ENCODE data around the gene LRRC47. TPM values are rescaled to one million over a fixed set of nuclear protein-coding genes. Genes with fewer than 3 reads are reported as not detected.

Gene LRRC47
- polyA plus RNA-seq, 1 donor from 2014 or later, result 59.2 TPM

DNA sequence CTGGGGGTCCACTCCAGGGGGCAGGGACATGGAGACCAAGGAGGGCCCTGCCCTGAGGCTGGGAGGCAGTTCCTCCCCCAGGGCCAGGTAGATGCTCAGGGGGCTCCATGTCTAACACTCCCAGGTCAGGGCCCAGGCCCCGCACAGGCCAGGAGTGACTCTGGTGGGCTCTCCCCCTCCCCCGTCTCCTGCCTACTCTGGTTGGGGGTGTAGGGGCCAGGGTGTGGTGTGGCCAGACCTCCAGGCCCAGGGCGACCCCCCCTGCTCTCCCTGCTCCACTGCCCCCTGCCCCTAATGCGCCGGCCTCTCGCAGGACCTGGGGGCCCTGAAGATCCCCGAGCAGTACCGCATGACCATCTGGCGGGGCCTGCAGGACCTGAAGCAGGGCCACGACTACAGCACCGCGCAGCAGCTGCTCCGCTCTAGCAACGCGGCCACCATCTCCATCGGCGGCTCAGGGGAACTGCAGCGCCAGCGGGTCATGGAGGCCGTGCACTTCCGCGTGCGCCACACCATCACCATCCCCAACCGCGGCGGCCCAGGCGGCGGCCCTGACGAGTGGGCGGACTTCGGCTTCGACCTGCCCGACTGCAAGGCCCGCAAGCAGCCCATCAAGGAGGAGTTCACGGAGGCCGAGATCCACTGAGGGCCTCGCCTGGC, 63.7 kb downstream of the LRRC47 start:
- H4K20me1 ChIP-seq (ENCODE audit: insufficient read depth), result no peaks in the 10 kb centered on the region
- no peak overlapping the region for H3K27ac ChIP-seq (ENCODE audit: low read length)

GRCh38 chr1:3731583-3732433, 64.5 kb downstream of the LRRC47 start:
- Histone ChIP-seq H3F3A (ENCODE audit: insufficient read depth, low read length, poor library complexity, severe bottlenecking) (no peaks in the 10 kb centered on the region), H3K36me3 (ENCODE audit: insufficient read depth, low read length) (no peaks in the 10 kb centered on the region), H3K4me3 (ENCODE audit: low read length) (no peak overlapping the region), H3K9me3 (ENCODE audit: low read length) (no peaks in the 10 kb centered on the region), H4K20me1 (ENCODE audit: insufficient read depth) (no peaks in the 10 kb centered on the region), H3K79me2 (replicated peaks; ENCODE audit: insufficient read depth, low read length) (no peaks in the 10 kb centered on the region), H2AFZ (ENCODE audit: low read depth, low read length) (no peak overlapping the region), H3K27me3 (ENCODE audit: insufficient read depth, low read depth, low read length) (no peaks in the 10 kb centered on the region), H3K9me2 (ENCODE audit: insufficient read depth, low read length) (no peaks in the 10 kb centered on the region), H3K9ac (ENCODE audit: low read length) (no peak overlapping the region), H3K4me2 (ENCODE audit: low read length) (no peak overlapping the region), H3K27ac (ENCODE audit: low read length) (no peak overlapping the region)
- TF ChIP-seq MXI1 (conservative IDR thresholded peaks at IDR 0.05; ENCODE audit: poor library complexity, severe bottlenecking) (no peak), EZH2 (IDR thresholded peaks at IDR 0.05; ENCODE audit: borderline replicate concordance, insufficient read depth, low read length, poor library complexity, severe bottlenecking) (no peak), SMC3 (conservative IDR thresholded peaks at IDR 0.05; ENCODE audit: poor library complexity) (no peak)

More for the DNA sequence above, 63.7 kb downstream of the LRRC47 start:
- Histone ChIP-seq H3K27me3 (ENCODE audit: insufficient read depth, low read depth, low read length) (no peaks in the 10 kb centered on the region), H3K9me3 (ENCODE audit: low read length) (no peaks in the 10 kb centered on the region), H2AFZ (ENCODE audit: low read depth, low read length) (no peak overlapping the region), H3K9me2 (ENCODE audit: insufficient read depth, low read length) (no peaks in the 10 kb centered on the region), H3K4me2 (ENCODE audit: low read length) (no peak overlapping the region), H3K36me3 (ENCODE audit: insufficient read depth, low read length) (no peaks in the 10 kb centered on the region), H3K79me2 (replicated peaks; ENCODE audit: insufficient read depth, low read length) (no peaks in the 10 kb centered on the region), H3K9ac (ENCODE audit: low read length) (no peak overlapping the region), H3F3A (ENCODE audit: insufficient read depth, low read length, poor library complexity, severe bottlenecking) (no peaks in the 10 kb centered on the region), H3K4me3 (ENCODE audit: low read length) (no peak overlapping the region)
- TF ChIP-seq, protein P1, sequence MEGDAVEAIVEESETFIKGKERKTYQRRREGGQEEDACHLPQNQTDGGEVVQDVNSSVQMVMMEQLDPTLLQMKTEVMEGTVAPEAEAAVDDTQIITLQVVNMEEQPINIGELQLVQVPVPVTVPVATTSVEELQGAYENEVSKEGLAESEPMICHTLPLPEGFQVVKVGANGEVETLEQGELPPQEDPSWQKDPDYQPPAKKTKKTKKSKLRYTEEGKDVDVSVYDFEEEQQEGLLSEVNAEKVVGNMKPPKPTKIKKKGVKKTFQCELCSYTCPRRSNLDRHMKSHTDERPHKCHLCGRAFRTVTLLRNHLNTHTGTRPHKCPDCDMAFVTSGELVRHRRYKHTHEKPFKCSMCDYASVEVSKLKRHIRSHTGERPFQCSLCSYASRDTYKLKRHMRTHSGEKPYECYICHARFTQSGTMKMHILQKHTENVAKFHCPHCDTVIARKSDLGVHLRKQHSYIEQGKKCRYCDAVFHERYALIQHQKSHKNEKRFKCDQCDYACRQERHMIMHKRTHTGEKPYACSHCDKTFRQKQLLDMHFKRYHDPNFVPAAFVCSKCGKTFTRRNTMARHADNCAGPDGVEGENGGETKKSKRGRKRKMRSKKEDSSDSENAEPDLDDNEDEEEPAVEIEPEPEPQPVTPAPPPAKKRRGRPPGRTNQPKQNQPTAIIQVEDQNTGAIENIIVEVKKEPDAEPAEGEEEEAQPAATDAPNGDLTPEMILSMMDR (IDR thresholded peaks at IDR 0.05; ENCODE audit: poor library complexity, severe bottlenecking), result no peak
- TF ChIP-seq MXI1 (conservative IDR thresholded peaks at IDR 0.05; ENCODE audit: poor library complexity, severe bottlenecking) (no peak), RAD21 (conservative IDR thresholded peaks at IDR 0.05) (no peak), EP300 (conservative IDR thresholded peaks at IDR 0.05; ENCODE audit: poor library complexity, severe bottlenecking) (no peak), TAF1 (IDR thresholded peaks at IDR 0.05; ENCODE audit: low read depth) (no peak), POLR2AphosphoS5 (IDR thresholded peaks at IDR 0.05) (no peak), EZH2 (IDR thresholded peaks at IDR 0.05; ENCODE audit: borderline replicate concordance, insufficient read depth, low read length, poor library complexity, severe bottlenecking) (no peak), SMC3 (conservative IDR thresholded peaks at IDR 0.05; ENCODE audit: poor library complexity) (no peak)
- TF ChIP-seq, protein P2, sequence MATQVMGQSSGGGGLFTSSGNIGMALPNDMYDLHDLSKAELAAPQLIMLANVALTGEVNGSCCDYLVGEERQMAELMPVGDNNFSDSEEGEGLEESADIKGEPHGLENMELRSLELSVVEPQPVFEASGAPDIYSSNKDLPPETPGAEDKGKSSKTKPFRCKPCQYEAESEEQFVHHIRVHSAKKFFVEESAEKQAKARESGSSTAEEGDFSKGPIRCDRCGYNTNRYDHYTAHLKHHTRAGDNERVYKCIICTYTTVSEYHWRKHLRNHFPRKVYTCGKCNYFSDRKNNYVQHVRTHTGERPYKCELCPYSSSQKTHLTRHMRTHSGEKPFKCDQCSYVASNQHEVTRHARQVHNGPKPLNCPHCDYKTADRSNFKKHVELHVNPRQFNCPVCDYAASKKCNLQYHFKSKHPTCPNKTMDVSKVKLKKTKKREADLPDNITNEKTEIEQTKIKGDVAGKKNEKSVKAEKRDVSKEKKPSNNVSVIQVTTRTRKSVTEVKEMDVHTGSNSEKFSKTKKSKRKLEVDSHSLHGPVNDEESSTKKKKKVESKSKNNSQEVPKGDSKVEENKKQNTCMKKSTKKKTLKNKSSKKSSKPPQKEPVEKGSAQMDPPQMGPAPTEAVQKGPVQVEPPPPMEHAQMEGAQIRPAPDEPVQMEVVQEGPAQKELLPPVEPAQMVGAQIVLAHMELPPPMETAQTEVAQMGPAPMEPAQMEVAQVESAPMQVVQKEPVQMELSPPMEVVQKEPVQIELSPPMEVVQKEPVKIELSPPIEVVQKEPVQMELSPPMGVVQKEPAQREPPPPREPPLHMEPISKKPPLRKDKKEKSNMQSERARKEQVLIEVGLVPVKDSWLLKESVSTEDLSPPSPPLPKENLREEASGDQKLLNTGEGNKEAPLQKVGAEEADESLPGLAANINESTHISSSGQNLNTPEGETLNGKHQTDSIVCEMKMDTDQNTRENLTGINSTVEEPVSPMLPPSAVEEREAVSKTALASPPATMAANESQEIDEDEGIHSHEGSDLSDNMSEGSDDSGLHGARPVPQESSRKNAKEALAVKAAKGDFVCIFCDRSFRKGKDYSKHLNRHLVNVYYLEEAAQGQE (IDR thresholded peaks at IDR 0.05; ENCODE audit: borderline replicate concordance), result no peak

Data from neural cell (in vitro differentiated cells).